Left ventricle myocardium superior (tissue), 1 donor: ENCODE measurements around the gene TULP4. TPM values are rescaled to one million over a fixed set of nuclear protein-coding genes. Genes with fewer than 3 reads are reported as not detected.

Source experiments
- ATAC-seq: fragments of 200-7000 bp; cut with Tn5 transposase; one replicate; pipeline ENCODE4 v1.9.1; 2020; ENCODE audit warnings: mild to moderate bottlenecking, moderate library complexity
- DNase-seq: peaks from one replicate; pipeline ENCODE4 v3.0.0-alpha.2; 2020
- intact Hi-C: fragments of 100-400 bp; cut with micrococcal nuclease; formaldehyde crosslinking; loops from one replicate; pipeline ENCODE4 v1.11.0; 2022
- long read RNA-seq: library from polyadenylated mRNA; unstranded; transcript quantifications from one replicate; pipeline ENCODE4 v2.0.0, GENCODE V29; 2021
- total RNA-seq: library from RNA; stranded (reverse); fragmentation: NEBNext Ultra II Directional; extraction: Animal tissue kit (Norgen Biotek cat#: 25700); gene quantifications from one replicate; pipeline ENCODE4 v1.2.1, GENCODE V29; 2021
- donor health status: DM: no; HTN: yes; CAD: no; lungs with severe emphysema.

Gene TULP4
- 101 TPM for total RNA-seq
- long read RNA-seq, partial matches to known transcripts, result 2 of 5 reads
- long read RNA-seq, other reads (novel, unspliced or antisense), result 3 of 5 reads

GRCh38 chr6:158312165-158312564 is at the start of gene TULP4:
TULP4 (plus strand) TSS chr6:158312465; CDS start chr6:158314017, 1,552 bp downstream.
- ATAC-seq (no peak), DNase-seq (no peak)
- intact Hi-C loops, result no loop called here

GRCh38 chr6:158262755-158263154 is 49.5 kb upstream of the TULP4 start:
- DNase-seq (no peak), ATAC-seq (no peak)
- intact Hi-C loops, result no loop called here

GRCh38 chr6:158264180-158264579 is 48.1 kb upstream of the TULP4 start:
- DNase-seq, result no peak
- intact Hi-C loops, result no loop called here
- no peak for ATAC-seq

GRCh38 chr6:158266131-158266530 is 46.1 kb upstream of the TULP4 start:
- DNase-seq (no peak), ATAC-seq (no peak)
- intact Hi-C loops, result no loop called here

GRCh38 chr6:158268361-158269147 is 43.7 kb upstream of the TULP4 start:
- intact Hi-C loops, result no loop called here
- ATAC-seq, result peak; percentile 69
- no peak for DNase-seq

GRCh38 chr6:158269657-158270056 is 42.6 kb upstream of the TULP4 start:
- intact Hi-C loops, result no loop called here
- ATAC-seq (no peak), DNase-seq (no peak)

GRCh38 chr6:158270389-158271127 is 41.7 kb upstream of the TULP4 start:
- DNase-seq, result peak; percentile 33
- peak; percentile 76 for ATAC-seq
- intact Hi-C loops, result no loop called here

GRCh38 chr6:158272324-158272723 is 39.9 kb upstream of the TULP4 start:
- intact Hi-C loops, result no loop called here
- no peak for DNase-seq
- ATAC-seq, result no peak

GRCh38 chr6:158278004-158278403 is 34.3 kb upstream of the TULP4 start:
- DNase-seq (no peak), ATAC-seq (no peak)
- intact Hi-C loops, result no loop called here

GRCh38 chr6:158279615-158280014 is 32.6 kb upstream of the TULP4 start:
- ATAC-seq, result peak; percentile 88
- intact Hi-C loops, result no loop called here
- DNase-seq, result no peak

- ATAC-seq (peak; percentile 47), DNase-seq (no peak)
- intact Hi-C loops, result no loop called here
Measured at GRCh38 chr6:158283304-158283980, 28.8 kb upstream of the TULP4 start.

GRCh38 chr6:158284007-158284875 is 28.0 kb upstream of the TULP4 start:
- intact Hi-C loops, result no loop called here
- ATAC-seq (peak; percentile 47), DNase-seq (peak; percentile 39)

GRCh38 chr6:158284876-158285655 is 27.2 kb upstream of the TULP4 start:
- DNase-seq (no peak), ATAC-seq (no peak)
- intact Hi-C loops, result no loop called here

GRCh38 chr6:158285656-158286021 is 26.6 kb upstream of the TULP4 start:
- DNase-seq, result no peak
- intact Hi-C loops, result no loop called here
- ATAC-seq, result peak; percentile 24

GRCh38 chr6:158286413-158286812 is 25.9 kb upstream of the TULP4 start:
- ATAC-seq (peak; percentile 46), DNase-seq (no peak)
- intact Hi-C loops, result no loop called here

GRCh38 chr6:158287047-158287446 is 25.2 kb upstream of the TULP4 start:
- intact Hi-C loops, result no loop called here
- ATAC-seq (no peak), DNase-seq (no peak)

GRCh38 chr6:158290040-158290439 is 22.2 kb upstream of the TULP4 start:
- DNase-seq (no peak), ATAC-seq (no peak)
- intact Hi-C loops, result no loop called here

GRCh38 chr6:158290659-158291058 is 21.6 kb upstream of the TULP4 start:
- intact Hi-C loops, result no loop called here
- no peak for ATAC-seq
- DNase-seq, result no peak
